ENCODE measurements around the gene CABLES1.
"Not testable (repeated sequence)": the region's sequence is repeated elsewhere in the genome, so short reads cannot be mapped to it uniquely, and the experiment has no call there.

Gene CABLES1

GRCh38 chr18:23134780-23135549 is at the start of gene CABLES1:
Gene CABLES1 (plus strand): TSS chr18:23135485. CDS start chr18:23135763, 278 bp downstream.
- peak; percentile 14 to 23 for DNase-seq

- DNase-seq, result no peak
Observed at GRCh38 chr18:23087352-23087751, 47.9 kb upstream of the CABLES1 start.

- no peak for DNase-seq
Observed at GRCh38 chr18:23088310-23088709, 47.0 kb upstream of the CABLES1 start.

- not testable (repeated sequence) for DNase-seq
Observed at GRCh38 chr18:23091017-23091993, 44.0 kb upstream of the CABLES1 start.

GRCh38 chr18:23092121-23092520 is 43.2 kb upstream of the CABLES1 start:
- DNase-seq, result no peak

GRCh38 chr18:23093130-23093529 is 42.2 kb upstream of the CABLES1 start:
- DNase-seq, result not testable (repeated sequence)

- no peak for DNase-seq
Observed at GRCh38 chr18:23093772-23094171, 41.5 kb upstream of the CABLES1 start.

GRCh38 chr18:23094411-23095190 is 40.7 kb upstream of the CABLES1 start:
- no peak for DNase-seq

GRCh38 chr18:23095463-23095862 is 39.8 kb upstream of the CABLES1 start:
- no peak for DNase-seq

- not testable (repeated sequence) for DNase-seq
Observed at GRCh38 chr18:23097016-23097415, 38.3 kb upstream of the CABLES1 start.

GRCh38 chr18:23099621-23100020 is 35.7 kb upstream of the CABLES1 start:
- DNase-seq, result no peak

GRCh38 chr18:23101861-23102432 is 33.3 kb upstream of the CABLES1 start:
- DNase-seq, result no peak

GRCh38 chr18:23102493-23103261 is 32.6 kb upstream of the CABLES1 start:
- no peak for DNase-seq

- no peak for DNase-seq
Observed at GRCh38 chr18:23103449-23103848, 31.8 kb upstream of the CABLES1 start.

GRCh38 chr18:23105030-23105429 is 30.3 kb upstream of the CABLES1 start:
- DNase-seq, result no peak

GRCh38 chr18:23105581-23106219 is 29.6 kb upstream of the CABLES1 start:
- DNase-seq, result no peak

- no peak for DNase-seq
Observed at GRCh38 chr18:23106575-23106974, 28.7 kb upstream of the CABLES1 start.

GRCh38 chr18:23107718-23108117 is 27.6 kb upstream of the CABLES1 start:
- DNase-seq, result no peak

GRCh38 chr18:23108496-23108895 is 26.8 kb upstream of the CABLES1 start:
- DNase-seq, result no peak

- DNase-seq, result not testable (repeated sequence)
Observed at GRCh38 chr18:23109163-23109562, 26.1 kb upstream of the CABLES1 start.

GRCh38 chr18:23113576-23113975 is 21.7 kb upstream of the CABLES1 start:
- no peak for DNase-seq

Data from CD4-positive, alpha-beta T cell treated with Interleukin-4 for 1 hour (primary cell).